Right atrium auricular region (tissue), 2 donors: ENCODE results near the gene GFRA1. TPM values are rescaled to one million over a fixed set of nuclear protein-coding genes. Genes with fewer than 3 reads are reported as not detected.

Experiments
- DNase-seq: peaks from one replicate; pipeline ENCODE4 v3.0.0-alpha.2; 2019; ENCODE audit warnings: low spot score
- H3K27ac ChIP-seq, 2 donors: fragments of 200-600 bp; sonication (generic); 1 replicate in 1 of 2; 2 replicates in 1 of 2; pipeline ENCODE4 v1.5.1; 2016 to 2019
- H3K27me3 ChIP-seq, 2 donors: fragments of 200-600 bp; sonication (generic); one replicate each; pipeline versions ENCODE4 v1.5.1 to v1.6.0; 2017 to 2019
- H3K36me3 ChIP-seq: fragments of 200-600 bp; sonication (generic); one replicate; pipeline ENCODE4 v1.5.1; 2016
- H3K4me1 ChIP-seq, 2 donors: fragments of 200-600 bp; sonication (generic); one replicate each; pipeline versions ENCODE4 v1.5.1 to v1.6.0; 2017 to 2019
- H3K4me3 ChIP-seq, 2 donors: fragments of 200-600 bp; sonication (generic); 1 replicate in 1 of 2; 2 replicates in 1 of 2; pipeline ENCODE4 v1.5.1; 2017 to 2019; ENCODE audit warnings: mild to moderate bottlenecking in 1 of 2, moderate library complexity in 1 of 2
- H3K9me3 ChIP-seq, 2 donors: fragments of 200-600 bp; sonication (generic); one replicate each; pipeline ENCODE4 v1.5.1; 2019
- total RNA-seq, 2 donors: library from RNA; depleted of rRNA; stranded (reverse); fragments of >200 nt; gene quantifications; one replicate each; pipeline ENCODE4 v1.1.0, GENCODE V29; 2016
- TF ChIP-seq, protein P1 (sequence below), 2 donors: fragments of 200-600 bp; sonication (generic); IDR thresholded peaks; one replicate each; pipeline ENCODE4 v1.5.1; 2019; ENCODE audit warnings: antibody characterized with exemption in 2 of 2

Gene GFRA1
- total RNA-seq, 2 donors from 2014 or later, result 9.1 to 18.7 TPM

DNA sequence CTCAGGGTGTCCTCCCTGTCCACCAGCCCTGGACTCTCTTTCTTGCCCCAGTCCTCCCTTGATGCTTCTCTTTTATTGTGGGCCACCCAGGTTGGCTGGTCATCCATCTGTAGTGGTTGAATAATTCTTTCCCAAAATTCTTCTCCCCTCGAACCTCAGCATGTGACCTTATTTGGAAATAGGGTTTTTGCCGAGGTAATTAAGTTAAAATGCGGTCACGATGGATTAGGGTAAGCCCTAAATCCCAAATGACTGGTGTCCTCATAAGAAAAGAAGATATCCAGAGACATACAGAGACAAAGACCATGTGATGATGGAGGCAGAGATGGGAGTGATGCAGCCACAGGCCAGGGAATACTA is 74.3 kb downstream of the GFRA1 start:
- Histone ChIP-seq H3K4me3 (no peak overlapping the region), H3K4me1 (no peaks in the 10 kb centered on the region), H3K9me3 (peaks cover 5 to 14% of the 10 kb centered on the region in 2 donors), H3K36me3 (no peaks in the 10 kb centered on the region), H3K27me3 (no peaks in the 10 kb centered on the region), H3K27ac (no peak overlapping the region)
- DNase-seq, result no peak
- TF ChIP-seq, protein P1, sequence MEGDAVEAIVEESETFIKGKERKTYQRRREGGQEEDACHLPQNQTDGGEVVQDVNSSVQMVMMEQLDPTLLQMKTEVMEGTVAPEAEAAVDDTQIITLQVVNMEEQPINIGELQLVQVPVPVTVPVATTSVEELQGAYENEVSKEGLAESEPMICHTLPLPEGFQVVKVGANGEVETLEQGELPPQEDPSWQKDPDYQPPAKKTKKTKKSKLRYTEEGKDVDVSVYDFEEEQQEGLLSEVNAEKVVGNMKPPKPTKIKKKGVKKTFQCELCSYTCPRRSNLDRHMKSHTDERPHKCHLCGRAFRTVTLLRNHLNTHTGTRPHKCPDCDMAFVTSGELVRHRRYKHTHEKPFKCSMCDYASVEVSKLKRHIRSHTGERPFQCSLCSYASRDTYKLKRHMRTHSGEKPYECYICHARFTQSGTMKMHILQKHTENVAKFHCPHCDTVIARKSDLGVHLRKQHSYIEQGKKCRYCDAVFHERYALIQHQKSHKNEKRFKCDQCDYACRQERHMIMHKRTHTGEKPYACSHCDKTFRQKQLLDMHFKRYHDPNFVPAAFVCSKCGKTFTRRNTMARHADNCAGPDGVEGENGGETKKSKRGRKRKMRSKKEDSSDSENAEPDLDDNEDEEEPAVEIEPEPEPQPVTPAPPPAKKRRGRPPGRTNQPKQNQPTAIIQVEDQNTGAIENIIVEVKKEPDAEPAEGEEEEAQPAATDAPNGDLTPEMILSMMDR (IDR thresholded peaks at IDR 0.05), result no peak

DNA sequence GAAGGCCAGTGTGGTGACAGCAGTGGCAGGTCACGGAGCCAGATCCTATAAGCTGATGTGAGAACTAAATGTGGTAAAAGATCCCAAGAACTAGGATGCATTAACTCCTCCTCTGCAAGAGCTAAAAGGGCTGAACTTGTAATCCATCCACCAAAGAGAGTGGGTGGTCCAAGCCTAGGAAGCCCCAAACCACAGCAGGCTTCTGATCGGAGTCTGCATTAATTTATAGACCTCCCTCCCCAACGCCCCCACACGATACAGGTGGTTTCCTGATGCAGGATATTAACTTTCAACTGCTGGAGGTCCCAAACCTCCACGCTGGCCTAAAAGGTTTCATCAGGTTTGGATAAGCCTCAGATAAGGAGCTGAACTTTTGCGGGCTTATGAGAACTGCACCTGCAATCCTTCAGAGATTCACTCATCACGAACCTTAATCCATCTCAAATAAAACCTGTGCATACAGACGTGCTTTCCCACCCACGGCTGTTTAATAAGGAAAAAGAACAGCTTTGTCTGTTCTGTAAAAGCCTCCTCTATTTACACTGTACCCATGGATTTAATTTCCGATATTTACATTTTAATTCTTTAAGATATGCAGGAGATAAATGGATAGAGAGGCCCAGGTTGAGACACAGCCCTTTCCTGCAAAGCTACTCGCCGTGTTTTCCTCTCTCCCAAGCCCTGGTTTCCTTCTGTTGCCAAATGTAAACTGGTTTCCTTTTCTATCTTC is 74.9 kb downstream of the GFRA1 start:
- Histone ChIP-seq H3K27ac (no peak overlapping the region), H3K27me3 (no peaks in the 10 kb centered on the region), H3K4me1 (no peaks in the 10 kb centered on the region), H3K4me3 (no peak overlapping the region), H3K9me3 (peaks cover 5 to 14% of the 10 kb centered on the region in 2 donors), H3K36me3 (no peaks in the 10 kb centered on the region)
- TF ChIP-seq, protein P1 (IDR thresholded peaks at IDR 0.05), result no peak
- DNase-seq, result no peak

DNA sequence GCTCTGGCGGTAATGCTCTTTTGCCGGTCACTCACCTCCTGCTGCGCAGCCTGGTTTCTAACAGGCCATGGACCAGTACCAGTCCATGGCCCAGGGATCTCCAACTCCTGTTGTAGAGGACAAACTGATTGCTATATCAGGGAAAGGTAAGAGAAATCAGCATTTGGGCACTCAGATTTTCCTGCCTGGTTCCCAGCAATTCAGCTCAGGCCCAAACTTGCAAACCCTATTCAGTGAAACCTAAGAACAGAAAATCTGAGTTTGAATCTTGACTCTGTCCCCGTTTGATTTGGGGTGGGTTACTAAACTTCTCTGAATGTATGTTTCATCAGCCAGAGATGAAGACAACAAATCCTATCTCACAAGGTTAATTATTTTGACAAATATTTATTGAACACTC is 77.4 kb downstream of the GFRA1 start:
- TF ChIP-seq, protein P1 (IDR thresholded peaks at IDR 0.05), result no peak
- Histone ChIP-seq H3K27me3 (no peaks in the 10 kb centered on the region), H3K4me3 (no peak overlapping the region), H3K4me1 (no peaks in the 10 kb centered on the region), H3K9me3 (peaks cover 5 to 14% of the 10 kb centered on the region in 2 donors), H3K27ac (no peak overlapping the region), H3K36me3 (no peaks in the 10 kb centered on the region)
- DNase-seq, result no peak

DNA sequence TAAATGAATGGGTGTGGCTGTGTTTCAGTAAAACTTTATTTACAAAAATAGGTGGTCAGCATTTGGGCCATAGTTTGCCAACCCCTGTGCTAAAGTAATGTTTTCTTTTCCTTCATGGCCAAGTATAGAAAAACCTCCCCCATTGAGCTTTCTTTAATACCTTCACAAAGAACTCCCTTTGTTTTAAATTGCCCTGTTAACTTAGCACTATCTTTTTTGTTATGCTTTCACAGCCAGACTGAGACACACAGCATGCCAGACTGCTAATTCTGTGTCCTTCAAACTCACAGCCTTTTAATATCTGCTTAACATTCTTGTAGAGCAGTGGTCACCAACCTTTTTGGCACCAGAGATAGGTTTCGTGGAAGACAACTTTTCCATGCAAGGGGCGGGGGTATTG is 78.0 kb downstream of the GFRA1 start:
- Histone ChIP-seq H3K4me3 (no peak overlapping the region), H3K27ac (no peak overlapping the region), H3K27me3 (no peaks in the 10 kb centered on the region), H3K4me1 (no peaks in the 10 kb centered on the region), H3K9me3 (peaks cover 5 to 14% of the 10 kb centered on the region in 2 donors), H3K36me3 (no peaks in the 10 kb centered on the region)
- no peak for DNase-seq
- TF ChIP-seq, protein P1 (IDR thresholded peaks at IDR 0.05), result no peak

DNA sequence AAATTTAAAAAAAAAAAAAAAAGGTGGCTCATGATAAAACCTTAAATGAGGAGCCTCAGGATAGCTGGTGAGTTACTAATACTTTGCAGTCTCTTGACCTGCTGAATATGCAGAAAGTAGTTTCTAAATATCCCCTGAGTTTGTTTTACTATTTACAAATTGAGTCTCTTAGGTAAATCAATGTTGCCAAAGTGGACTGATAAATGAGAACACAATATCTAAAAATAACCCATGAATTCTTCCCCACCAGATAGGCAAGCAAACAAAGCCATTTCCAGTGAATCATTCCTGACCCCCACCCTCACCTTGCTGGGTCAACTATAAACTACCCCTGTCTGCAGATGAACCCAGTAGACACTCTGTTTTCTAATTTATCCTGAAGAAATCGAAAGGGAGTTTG is 78.9 kb downstream of the GFRA1 start:
- no peak overlapping the region for H3K27ac ChIP-seq
- TF ChIP-seq, protein P1 (IDR thresholded peaks at IDR 0.05), result no peak

DNA sequence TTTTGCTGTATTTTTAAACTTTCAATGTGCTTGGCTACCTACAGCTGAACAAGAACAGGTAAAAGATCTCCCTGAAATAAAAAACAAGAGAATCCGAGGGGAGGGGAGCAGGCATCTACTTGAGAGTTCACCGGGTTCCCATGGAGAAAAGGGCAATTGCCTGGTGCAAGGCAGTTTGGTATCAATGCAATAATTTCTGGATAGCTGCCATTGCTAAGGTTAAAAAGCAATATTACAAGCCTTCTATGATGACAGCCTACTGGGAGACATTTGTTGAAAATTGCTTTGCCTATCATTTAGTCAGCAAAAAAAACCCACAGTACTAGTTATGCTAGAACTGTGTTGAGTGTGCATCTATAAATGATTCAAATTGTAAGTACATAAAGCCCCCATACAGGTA is 82.1 kb downstream of the GFRA1 start:
- no peak for DNase-seq
- H3K36me3 ChIP-seq, result no peaks in the 10 kb centered on the region
- H3K4me3 ChIP-seq, result no peak overlapping the region
- no peak overlapping the region for H3K27ac ChIP-seq
- H3K9me3 ChIP-seq, result peaks cover 5 to 10% of the 10 kb centered on the region in 2 donors
- no peaks in the 10 kb centered on the region for H3K4me1 ChIP-seq
- TF ChIP-seq, protein P1 (IDR thresholded peaks at IDR 0.05), result no peak
- no peaks in the 10 kb centered on the region for H3K27me3 ChIP-seq

More for the DNA sequence above, 78.9 kb downstream of the GFRA1 start:
- Histone ChIP-seq H3K27me3 (no peaks in the 10 kb centered on the region), H3K4me3 (no peak overlapping the region), H3K36me3 (no peaks in the 10 kb centered on the region), H3K9me3 (peaks cover 5 to 14% of the 10 kb centered on the region in 2 donors), H3K4me1 (no peaks in the 10 kb centered on the region)
- no peak for DNase-seq
